ENCODE results near the gene UBE2E2.

The UBE2E2 gene

DNA sequence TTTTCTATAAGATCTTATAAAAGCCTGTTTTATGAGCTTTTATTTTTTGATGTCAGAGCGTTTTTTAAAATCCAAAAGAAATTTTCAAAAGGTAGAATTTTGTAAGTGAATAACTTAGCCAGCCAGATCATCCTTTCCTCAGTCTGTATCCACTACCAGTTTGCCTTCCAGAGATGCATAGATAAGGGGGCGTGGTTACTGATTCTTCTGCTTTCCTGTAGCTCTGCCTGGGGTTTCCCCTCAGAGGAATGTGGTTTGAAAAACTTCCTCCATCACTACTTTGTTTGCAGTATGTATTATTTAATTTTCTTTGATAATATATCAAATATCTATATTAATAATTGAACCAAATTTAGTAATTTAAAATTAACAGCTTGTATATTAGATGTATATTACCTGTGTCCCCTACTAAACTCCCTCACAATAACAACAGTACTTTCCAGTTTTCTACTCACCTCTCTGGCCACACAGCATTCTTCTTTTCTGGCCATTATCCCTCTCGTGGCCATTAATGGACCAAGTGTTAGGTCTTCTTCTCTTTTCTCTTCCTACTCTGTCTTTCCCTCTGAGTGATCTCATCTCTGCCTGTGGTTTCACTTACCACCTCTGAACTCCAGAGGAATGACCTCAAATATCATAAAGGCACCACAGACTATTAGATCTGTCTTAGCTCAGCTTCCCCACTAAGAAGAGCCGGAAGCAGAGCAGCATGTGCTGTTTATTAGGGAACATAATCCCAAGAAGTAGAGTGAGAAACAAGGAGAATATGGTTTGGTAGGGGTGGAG lies 239.7 kb downstream of the UBE2E2 start:
- ATAC-seq, result peak; percentile 69
- TF ChIP-seq ZFP3 (CRISPR knock-in tag; IDR thresholded peaks at IDR 0.05), result no peak
- no peak for TF ChIP-seq ZNF8 (CRISPR knock-in tag; IDR thresholded peaks at IDR 0.05)
- no peak for TF ChIP-seq RARB (CRISPR knock-in tag; IDR thresholded peaks at IDR 0.05)
- TF ChIP-seq, protein P1, sequence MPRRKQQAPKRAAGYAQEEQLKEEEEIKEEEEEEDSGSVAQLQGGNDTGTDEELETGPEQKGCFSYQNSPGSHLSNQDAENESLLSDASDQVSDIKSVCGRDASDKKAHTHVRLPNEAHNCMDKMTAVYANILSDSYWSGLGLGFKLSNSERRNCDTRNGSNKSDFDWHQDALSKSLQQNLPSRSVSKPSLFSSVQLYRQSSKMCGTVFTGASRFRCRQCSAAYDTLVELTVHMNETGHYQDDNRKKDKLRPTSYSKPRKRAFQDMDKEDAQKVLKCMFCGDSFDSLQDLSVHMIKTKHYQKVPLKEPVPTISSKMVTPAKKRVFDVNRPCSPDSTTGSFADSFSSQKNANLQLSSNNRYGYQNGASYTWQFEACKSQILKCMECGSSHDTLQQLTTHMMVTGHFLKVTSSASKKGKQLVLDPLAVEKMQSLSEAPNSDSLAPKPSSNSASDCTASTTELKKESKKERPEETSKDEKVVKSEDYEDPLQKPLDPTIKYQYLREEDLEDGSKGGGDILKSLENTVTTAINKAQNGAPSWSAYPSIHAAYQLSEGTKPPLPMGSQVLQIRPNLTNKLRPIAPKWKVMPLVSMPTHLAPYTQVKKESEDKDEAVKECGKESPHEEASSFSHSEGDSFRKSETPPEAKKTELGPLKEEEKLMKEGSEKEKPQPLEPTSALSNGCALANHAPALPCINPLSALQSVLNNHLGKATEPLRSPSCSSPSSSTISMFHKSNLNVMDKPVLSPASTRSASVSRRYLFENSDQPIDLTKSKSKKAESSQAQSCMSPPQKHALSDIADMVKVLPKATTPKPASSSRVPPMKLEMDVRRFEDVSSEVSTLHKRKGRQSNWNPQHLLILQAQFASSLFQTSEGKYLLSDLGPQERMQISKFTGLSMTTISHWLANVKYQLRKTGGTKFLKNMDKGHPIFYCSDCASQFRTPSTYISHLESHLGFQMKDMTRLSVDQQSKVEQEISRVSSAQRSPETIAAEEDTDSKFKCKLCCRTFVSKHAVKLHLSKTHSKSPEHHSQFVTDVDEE (CRISPR knock-in tag; IDR thresholded peaks at IDR 0.05), result no peak
- TF ChIP-seq, protein P2, sequence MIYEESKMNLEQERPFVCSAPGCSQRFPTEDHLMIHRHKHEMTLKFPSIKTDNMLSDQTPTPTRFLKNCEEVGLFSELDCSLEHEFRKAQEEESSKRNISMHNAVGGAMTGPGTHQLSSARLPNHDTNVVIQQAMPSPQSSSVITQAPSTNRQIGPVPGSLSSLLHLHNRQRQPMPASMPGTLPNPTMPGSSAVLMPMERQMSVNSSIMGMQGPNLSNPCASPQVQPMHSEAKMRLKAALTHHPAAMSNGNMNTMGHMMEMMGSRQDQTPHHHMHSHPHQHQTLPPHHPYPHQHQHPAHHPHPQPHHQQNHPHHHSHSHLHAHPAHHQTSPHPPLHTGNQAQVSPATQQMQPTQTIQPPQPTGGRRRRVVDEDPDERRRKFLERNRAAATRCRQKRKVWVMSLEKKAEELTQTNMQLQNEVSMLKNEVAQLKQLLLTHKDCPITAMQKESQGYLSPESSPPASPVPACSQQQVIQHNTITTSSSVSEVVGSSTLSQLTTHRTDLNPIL (CRISPR knock-in tag; IDR thresholded peaks at IDR 0.05; ENCODE audit: low read depth), result no peak
- no peak for TF ChIP-seq SNAI2 (CRISPR knock-in tag; IDR thresholded peaks at IDR 0.05)
- TF ChIP-seq, protein P3, sequence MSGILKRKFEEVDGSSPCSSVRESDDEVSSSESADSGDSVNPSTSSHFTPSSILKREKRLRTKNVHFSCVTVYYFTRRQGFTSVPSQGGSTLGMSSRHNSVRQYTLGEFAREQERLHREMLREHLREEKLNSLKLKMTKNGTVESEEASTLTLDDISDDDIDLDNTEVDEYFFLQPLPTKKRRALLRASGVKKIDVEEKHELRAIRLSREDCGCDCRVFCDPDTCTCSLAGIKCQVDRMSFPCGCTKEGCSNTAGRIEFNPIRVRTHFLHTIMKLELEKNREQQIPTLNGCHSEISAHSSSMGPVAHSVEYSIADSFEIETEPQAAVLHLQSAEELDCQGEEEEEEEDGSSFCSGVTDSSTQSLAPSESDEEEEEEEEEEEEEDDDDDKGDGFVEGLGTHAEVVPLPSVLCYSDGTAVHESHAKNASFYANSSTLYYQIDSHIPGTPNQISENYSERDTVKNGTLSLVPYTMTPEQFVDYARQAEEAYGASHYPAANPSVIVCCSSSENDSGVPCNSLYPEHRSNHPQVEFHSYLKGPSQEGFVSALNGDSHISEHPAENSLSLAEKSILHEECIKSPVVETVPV (CRISPR knock-in tag; IDR thresholded peaks at IDR 0.05), result no peak
- no peak for TF ChIP-seq TOX (CRISPR knock-in tag; IDR thresholded peaks at IDR 0.05; ENCODE audit: borderline replicate concordance)
- TF ChIP-seq, protein P4, sequence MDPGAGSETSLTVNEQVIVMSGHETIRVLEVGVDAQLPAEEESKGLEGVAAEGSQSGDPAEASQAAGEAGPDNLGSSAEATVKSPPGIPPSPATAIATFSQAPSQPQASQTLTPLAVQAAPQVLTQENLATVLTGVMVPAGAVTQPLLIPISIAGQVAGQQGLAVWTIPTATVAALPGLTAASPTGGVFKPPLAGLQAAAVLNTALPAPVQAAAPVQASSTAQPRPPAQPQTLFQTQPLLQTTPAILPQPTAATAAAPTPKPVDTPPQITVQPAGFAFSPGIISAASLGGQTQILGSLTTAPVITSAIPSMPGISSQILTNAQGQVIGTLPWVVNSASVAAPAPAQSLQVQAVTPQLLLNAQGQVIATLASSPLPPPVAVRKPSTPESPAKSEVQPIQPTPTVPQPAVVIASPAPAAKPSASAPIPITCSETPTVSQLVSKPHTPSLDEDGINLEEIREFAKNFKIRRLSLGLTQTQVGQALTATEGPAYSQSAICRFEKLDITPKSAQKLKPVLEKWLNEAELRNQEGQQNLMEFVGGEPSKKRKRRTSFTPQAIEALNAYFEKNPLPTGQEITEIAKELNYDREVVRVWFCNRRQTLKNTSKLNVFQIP (CRISPR knock-in tag; IDR thresholded peaks at IDR 0.05; ENCODE audit: borderline replicate concordance, low read depth), result no peak
- TF ChIP-seq ZC3H10 (CRISPR knock-in tag; IDR thresholded peaks at IDR 0.05), result no peak
- no peak for TF ChIP-seq ZFP30 (CRISPR knock-in tag; IDR thresholded peaks at IDR 0.05)
- TF ChIP-seq ISL1 (CRISPR knock-in tag; IDR thresholded peaks at IDR 0.05), result no peak
- no peak for TF ChIP-seq PPARA (CRISPR knock-in tag; IDR thresholded peaks at IDR 0.05; ENCODE audit: borderline replicate concordance)

DNA sequence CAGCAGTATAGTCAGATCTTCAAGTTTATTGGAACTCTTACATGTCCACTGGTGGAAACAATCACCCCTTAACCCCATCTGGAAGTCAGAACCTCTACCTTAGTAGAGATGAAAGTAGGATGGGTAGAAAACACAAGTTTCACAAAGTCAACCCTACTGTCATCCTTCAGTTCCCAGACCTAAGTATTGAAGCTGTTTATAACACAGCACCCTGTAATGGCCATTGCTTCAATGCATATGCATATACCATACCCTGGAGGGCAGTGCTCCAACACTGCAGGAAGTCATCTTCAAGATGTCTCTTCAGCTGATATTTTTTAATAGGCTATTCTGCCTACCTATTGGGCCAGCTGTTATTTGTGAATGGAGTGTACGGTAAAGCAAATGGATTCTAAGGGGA lies 241.3 kb downstream of the UBE2E2 start:
- ATAC-seq, result no peak
- TF ChIP-seq SNAI2 (CRISPR knock-in tag; IDR thresholded peaks at IDR 0.05) (no peak), ZFP30 (CRISPR knock-in tag; IDR thresholded peaks at IDR 0.05) (no peak)

DNA sequence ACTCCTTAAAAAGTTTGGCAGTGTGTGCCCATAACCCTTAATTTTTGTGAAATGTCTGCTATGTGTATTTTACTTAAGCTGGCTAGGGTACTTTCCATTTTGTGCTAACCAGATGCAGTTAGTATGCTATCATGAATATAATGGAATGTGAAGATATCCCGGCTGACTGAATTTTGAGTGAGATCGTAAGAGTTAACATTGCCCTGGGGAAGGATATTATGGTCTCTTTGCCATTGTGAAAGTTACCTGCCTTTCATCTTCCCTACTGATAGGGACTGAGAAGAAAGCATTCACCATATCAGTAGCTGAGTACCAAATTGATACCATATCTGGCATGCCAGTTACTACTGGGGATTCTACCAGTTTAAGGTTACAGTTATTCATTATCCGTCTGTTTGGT lies 243.2 kb downstream of the UBE2E2 start:
- ATAC-seq, result no peak

DNA sequence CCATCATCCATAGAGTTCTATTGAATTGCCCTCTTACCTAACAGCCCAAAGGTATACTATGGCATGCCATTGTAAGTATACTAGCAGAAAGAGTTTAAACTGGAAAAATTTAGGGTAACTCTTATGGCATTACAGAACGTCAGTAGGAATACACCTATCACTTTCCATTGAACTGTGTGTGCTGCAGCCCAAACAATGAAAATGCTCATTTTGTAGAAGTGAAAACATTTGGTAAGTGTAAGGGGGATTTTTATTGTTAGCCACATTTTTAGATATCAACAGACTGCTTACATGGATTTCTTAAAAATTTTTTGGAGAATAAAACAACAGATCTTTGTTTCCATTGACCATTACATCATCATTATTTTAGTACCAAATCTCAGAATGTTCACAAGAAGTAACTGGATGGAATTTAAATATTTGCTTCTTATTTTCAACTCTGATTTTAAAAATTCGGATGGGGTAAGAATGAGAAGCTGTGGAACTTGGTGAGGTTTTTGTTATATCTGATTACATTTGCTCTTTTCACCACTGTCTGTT lies 245.9 kb downstream of the UBE2E2 start:
- no peak for ATAC-seq
- no peak for TF ChIP-seq PPARA (CRISPR knock-in tag; IDR thresholded peaks at IDR 0.05; ENCODE audit: borderline replicate concordance)
- TF ChIP-seq TOX (CRISPR knock-in tag; IDR thresholded peaks at IDR 0.05; ENCODE audit: borderline replicate concordance), result no peak
- no peak for TF ChIP-seq CSDC2 (CRISPR knock-in tag; IDR thresholded peaks at IDR 0.05)
- no peak for TF ChIP-seq ZFP30 (CRISPR knock-in tag; IDR thresholded peaks at IDR 0.05)
- TF ChIP-seq, protein P4 (CRISPR knock-in tag; IDR thresholded peaks at IDR 0.05; ENCODE audit: borderline replicate concordance, low read depth), result no peak
- TF ChIP-seq ZC3H10 (CRISPR knock-in tag; IDR thresholded peaks at IDR 0.05), result no peak

More for the DNA sequence above, 243.2 kb downstream of the UBE2E2 start:
- TF ChIP-seq TCF4 (CRISPR knock-in tag; IDR thresholded peaks at IDR 0.05; ENCODE audit: borderline replicate concordance), result no peak
- no peak for TF ChIP-seq PPARA (CRISPR knock-in tag; IDR thresholded peaks at IDR 0.05; ENCODE audit: borderline replicate concordance)
- no peak for TF ChIP-seq ZFP3 (CRISPR knock-in tag; IDR thresholded peaks at IDR 0.05)
- no peak for TF ChIP-seq SNAI2 (CRISPR knock-in tag; IDR thresholded peaks at IDR 0.05)
- no peak for TF ChIP-seq ARNTL (CRISPR knock-in tag; IDR thresholded peaks at IDR 0.05; ENCODE audit: borderline replicate concordance, low read depth)
- no peak for TF ChIP-seq ZNF8 (CRISPR knock-in tag; IDR thresholded peaks at IDR 0.05)
- TF ChIP-seq, protein P2 (CRISPR knock-in tag; IDR thresholded peaks at IDR 0.05; ENCODE audit: low read depth), result no peak
- no peak for TF ChIP-seq BACH2 (CRISPR knock-in tag; IDR thresholded peaks at IDR 0.05; ENCODE audit: borderline replicate concordance)
- no peak for TF ChIP-seq RARB (CRISPR knock-in tag; IDR thresholded peaks at IDR 0.05)
- TF ChIP-seq OSR1 (CRISPR knock-in tag; IDR thresholded peaks at IDR 0.05), result no peak
